Mesendoderm (in vitro differentiated cells): ENCODE results near the gene BIN2.
A peak's percentile ranks its signal among the peaks of the same experiment; 100 is the strongest.

Source experiments
- DNase-seq: peaks from one replicate; pipeline ENCODE4 v3.0.0; 2013
- H2AK5ac ChIP-seq: 2 replicates; pipeline ENCODE4 v1.6.1; 2013; ENCODE audit warnings: low read length, inconsistent platforms
- H2BK120ac ChIP-seq: 2 replicates; pipeline ENCODE4 v1.6.1; 2013; ENCODE audit warnings: low read depth, mild to moderate bottlenecking, low read length, moderate library complexity, mixed read lengths
- H2BK15ac ChIP-seq: replicated peaks from 2 replicates; pipeline ENCODE4 v1.6.1; 2013; ENCODE audit warnings: low read depth, mild to moderate bottlenecking, moderate library complexity
- H2BK5ac ChIP-seq: 2 replicates; pipeline ENCODE4 v1.6.1; 2013; ENCODE audit warnings: low read length, inconsistent platforms
- H3K18ac ChIP-seq: 2 replicates; pipeline ENCODE4 v1.6.1; 2013; ENCODE audit warnings: mild to moderate bottlenecking, low read length, mixed read lengths
- H3K23ac ChIP-seq: one replicate; pipeline ENCODE4 v1.6.1; 2013; ENCODE audit warnings: low read length
- H3K27ac ChIP-seq: 2 replicates; pipeline ENCODE4 v1.5.1; 2013; ENCODE audit warnings: low read depth, mild to moderate bottlenecking, inconsistent platforms, low read length, moderate library complexity
- H3K27me3 ChIP-seq: 2 replicates; pipeline ENCODE4 v1.6.1; 2013; ENCODE audit warnings: low read length, control low read depth, mild to moderate bottlenecking, inconsistent platforms; ENCODE audit not compliant: insufficient read depth, poor library complexity
- H3K36me3 ChIP-seq: 2 replicates; pipeline ENCODE4 v1.6.1; 2013; ENCODE audit warnings: low read length, inconsistent platforms; ENCODE audit not compliant: control insufficient read depth, insufficient read depth
- H3K4ac ChIP-seq: one replicate; pipeline ENCODE4 v1.6.1; 2013; ENCODE audit warnings: low read depth, mild to moderate bottlenecking, low read length, moderate library complexity
- H3K4me1 ChIP-seq: 2 replicates; pipeline ENCODE4 v1.6.1; 2013; ENCODE audit warnings: low read depth, low read length, inconsistent platforms; ENCODE audit not compliant: control insufficient read depth
- H3K4me2 ChIP-seq: 2 replicates; pipeline ENCODE4 v1.6.1; 2013; ENCODE audit warnings: low read length
- H3K4me3 ChIP-seq: 2 replicates; pipeline ENCODE4 v1.5.1; 2013; ENCODE audit warnings: mild to moderate bottlenecking, low read length
- H3K56ac ChIP-seq: one replicate; pipeline ENCODE4 v1.6.1; 2013; ENCODE audit warnings: low read length
- H3K79me1 ChIP-seq: 2 replicates; pipeline ENCODE4 v1.6.1; 2013; ENCODE audit warnings: low read length, inconsistent platforms
- H3K79me2 ChIP-seq: 2 replicates; pipeline ENCODE4 v1.6.1; 2013; ENCODE audit warnings: mild to moderate bottlenecking, low read length; ENCODE audit not compliant: control insufficient read depth, insufficient read depth
- H3K9ac ChIP-seq: 2 replicates; pipeline ENCODE4 v1.6.1; 2013; ENCODE audit warnings: low read length, inconsistent platforms
- H4K5ac ChIP-seq: one replicate; pipeline ENCODE4 v1.6.1; 2013; ENCODE audit warnings: low read length
- H4K8ac ChIP-seq: one replicate; pipeline ENCODE4 v1.6.1; 2013; ENCODE audit warnings: low read depth, mild to moderate bottlenecking, control low read depth, low read length, moderate library complexity
- WGBS: extraction: QIAGEN DNeasy Blood & Tissue Kit; methylation state at CpG from one replicate; pipeline ENCODE4 v1.1.7; 2013; ENCODE audit warnings: low lambda C conversion rate, missing lambda C conversion rate; ENCODE audit not compliant: insufficient coverage; ENCODE audit errors: extremely low coverage; 5-methylcytosine and 5-hydroxymethylcytosine counted together

The BIN2 gene

GRCh38 chr12:51270951-51271518 lies 52.9 kb downstream of the BIN2 start:
- Histone ChIP-seq H2BK15ac (no peak overlapping the region), H2BK120ac (no peak overlapping the region), H2BK5ac (no peak overlapping the region), H3K9ac (peak overlapping the region; percentile 75), H3K27me3 (no peaks in the 10 kb centered on the region), H4K8ac (no peak overlapping the region), H3K36me3 (no peaks in the 10 kb centered on the region), H3K56ac (peak overlapping the region; percentile 88), H3K79me1 (no peaks in the 10 kb centered on the region), H3K27ac (no peak overlapping the region), H3K4me1 (no peaks in the 10 kb centered on the region), H3K79me2 (no peaks in the 10 kb centered on the region), H3K23ac (no peak overlapping the region), H3K4me3 (no peak overlapping the region), H3K4ac (no peak overlapping the region), H3K4me2 (peak overlapping the region; percentile 92), H3K18ac (peak overlapping the region; percentile 95), H4K5ac (no peak overlapping the region), H2AK5ac (no peak overlapping the region)
- DNase-seq, result peak; percentile 17
- no CpG with 5 or more reads among the region's 9 CpGs for WGBS

- Histone ChIP-seq H4K8ac (no peak within 1 kb of the TSS), H2BK15ac (peak within 1 kb of the TSS; percentile 79), H3K4me2 (peak within 1 kb of the TSS; percentile 92), H3K4me1 (no peaks in the 10 kb centered on the region), H3K18ac (peak within 1 kb of the TSS; percentile 95), H3K36me3 (no peaks in the 10 kb centered on the region), H3K27me3 (no peaks in the 10 kb centered on the region), H3K27ac (peak within 1 kb of the TSS; percentile 67), H3K79me2 (no peaks in the 10 kb centered on the region), H3K4ac (peak within 1 kb of the TSS; percentile 78), H2BK120ac (peak within 1 kb of the TSS; percentile 75), H2AK5ac (no peak within 1 kb of the TSS), H3K4me3 (peak within 1 kb of the TSS; percentile 61), H4K5ac (no peak within 1 kb of the TSS), H3K79me1 (no peaks in the 10 kb centered on the region), H3K56ac (peak within 1 kb of the TSS; percentile 88), H3K9ac (peak within 1 kb of the TSS; percentile 75), H3K23ac (no peak within 1 kb of the TSS), H2BK5ac (no peak within 1 kb of the TSS)
- peak; percentile 90 for DNase-seq
- no CpG with 5 or more reads among the region's 83 CpGs for WGBS
Measured at GRCh38 chr12:51270067-51270950, 53.7 kb downstream of the BIN2 start, which contains the start of gene SMAGP. Gene SMAGP (minus strand): TSS chr12:51270415. CDS start chr12:51269278, 1,137 bp downstream.

- H2BK5ac ChIP-seq, result no peak overlapping the region
- WGBS, result no CpG with 5 or more reads among the region's 59 CpGs
- H3K56ac ChIP-seq, result peak overlapping the region; percentile 88
- no peak overlapping the region for H3K23ac ChIP-seq
- no peak overlapping the region for H3K27ac ChIP-seq
- H2BK120ac ChIP-seq, result peak overlapping the region; percentile 75
- H3K79me1 ChIP-seq, result no peaks in the 10 kb centered on the region
- peak overlapping the region; percentile 37 for H2BK15ac ChIP-seq
- H3K79me2 ChIP-seq, result no peaks in the 10 kb centered on the region
- no peaks in the 10 kb centered on the region for H3K27me3 ChIP-seq
- no peak overlapping the region for H3K4me3 ChIP-seq
- no peaks in the 10 kb centered on the region for H3K4me1 ChIP-seq
- H3K4ac ChIP-seq, result peak overlapping the region; percentile 78
- H3K4me2 ChIP-seq, result peak overlapping the region; percentile 53
- H4K5ac ChIP-seq, result no peak overlapping the region
- peak; percentile 91 for DNase-seq
- H2AK5ac ChIP-seq, result no peak overlapping the region
- no peaks in the 10 kb centered on the region for H3K36me3 ChIP-seq
- peak overlapping the region; percentile 95 for H3K18ac ChIP-seq
- no peak overlapping the region for H4K8ac ChIP-seq
- H3K9ac ChIP-seq, result peak overlapping the region; percentile 56
Measured at GRCh38 chr12:51269174-51270066, 54.6 kb downstream of the BIN2 start.

GRCh38 chr12:51265024-51265423 lies 59.0 kb downstream of the BIN2 start:
- H3K18ac ChIP-seq, result no peak overlapping the region
- no peak for DNase-seq
- H2BK120ac ChIP-seq, result no peak overlapping the region
- no peak overlapping the region for H3K4me2 ChIP-seq
- no peak overlapping the region for H3K4me3 ChIP-seq
- H3K27ac ChIP-seq, result no peak overlapping the region
- no peak overlapping the region for H3K56ac ChIP-seq
- no peak overlapping the region for H4K8ac ChIP-seq
- no peaks in the 10 kb centered on the region for H3K79me2 ChIP-seq
- no peaks in the 10 kb centered on the region for H3K4me1 ChIP-seq
- no peaks in the 10 kb centered on the region for H3K79me1 ChIP-seq
- H3K23ac ChIP-seq, result no peak overlapping the region
- H4K5ac ChIP-seq, result no peak overlapping the region
- H3K27me3 ChIP-seq, result no peaks in the 10 kb centered on the region
- no peak overlapping the region for H2BK15ac ChIP-seq
- H2AK5ac ChIP-seq, result no peak overlapping the region
- H3K36me3 ChIP-seq, result no peaks in the 10 kb centered on the region
- H3K4ac ChIP-seq, result no peak overlapping the region
- no peak overlapping the region for H3K9ac ChIP-seq
- no peak overlapping the region for H2BK5ac ChIP-seq

- Histone ChIP-seq H3K79me2 (no peaks in the 10 kb centered on the region), H3K4ac (no peak overlapping the region), H2AK5ac (no peak overlapping the region), H3K23ac (no peak overlapping the region), H3K4me3 (no peak overlapping the region), H4K5ac (no peak overlapping the region), H3K79me1 (no peaks in the 10 kb centered on the region), H2BK15ac (no peak overlapping the region), H2BK5ac (no peak overlapping the region), H2BK120ac (no peak overlapping the region), H3K36me3 (no peaks in the 10 kb centered on the region), H3K27me3 (no peaks in the 10 kb centered on the region), H3K4me2 (no peak overlapping the region), H3K56ac (no peak overlapping the region), H3K9ac (no peak overlapping the region), H3K27ac (no peak overlapping the region), H3K18ac (no peak overlapping the region), H4K8ac (no peak overlapping the region), H3K4me1 (no peaks in the 10 kb centered on the region)
- WGBS, result no CpG with 5 or more reads among the region's 5 CpGs
- no peak for DNase-seq
Measured at GRCh38 chr12:51264297-51264696, 59.7 kb downstream of the BIN2 start.
